ENCODE results near the gene HDAC1. TPM values are rescaled to one million over a fixed set of nuclear protein-coding genes. Genes with fewer than 3 reads are reported as not detected.

Gene HDAC1
- total and polyA plus RNA-seq, 2 of the 13 experiments (the other 11 are each of a cell fraction or from before 2014, with no cell fraction given), result 93.5 to 189 TPM

DNA sequence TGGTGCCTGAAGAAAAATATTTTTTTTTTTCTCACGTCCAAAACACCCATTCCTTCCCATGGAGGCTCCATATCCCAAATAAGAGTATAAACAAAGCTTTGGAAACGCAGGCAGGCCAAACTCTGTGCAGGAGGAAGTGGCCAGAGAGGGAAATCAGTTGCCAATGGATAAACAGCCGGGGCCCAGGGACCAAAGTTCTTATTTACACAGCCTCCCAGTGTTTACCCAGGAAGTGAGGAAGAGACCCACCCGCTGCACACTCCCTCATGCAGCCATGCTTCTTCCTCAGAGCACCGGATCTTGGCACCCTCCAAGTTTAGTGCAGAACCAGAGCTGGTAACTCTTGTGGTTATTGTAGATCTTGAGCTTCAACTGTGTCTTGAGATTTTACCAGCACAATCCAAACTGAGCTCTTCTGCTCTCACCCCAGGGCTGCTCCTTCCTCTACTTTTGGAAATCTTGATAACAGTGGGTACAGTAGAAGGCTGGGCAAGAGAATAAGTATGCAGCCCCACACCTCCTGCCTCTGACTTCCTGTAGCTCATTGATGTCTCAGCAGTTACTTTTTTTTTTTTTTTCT, 29.9 kb downstream of the HDAC1 start (continued):
- peak; percentile 99 for TF ChIP-seq ETV5 (CRISPR knock-in tag; IDR thresholded peaks at IDR 0.05; ENCODE audit: borderline replicate concordance)
- TF ChIP-seq MAFK (conservative IDR thresholded peaks at IDR 0.05 in 1 of 2, IDR thresholded peaks at IDR 0.05 in 1 of 2; ENCODE audit: low read length in 2 of 2), result no peak
- no peak for TF ChIP-seq NFIB (CRISPR knock-in tag; IDR thresholded peaks at IDR 0.05; ENCODE audit: borderline replicate concordance)
- 0 out of 2 replicates have a peak, but pooled peaks have one; percentile 24 for TF ChIP-seq SIX4 (CRISPR knock-in tag; IDR thresholded peaks at IDR 0.05)
- peak; percentile 95 for TF ChIP-seq FOXK1 (CRISPR knock-in tag; IDR thresholded peaks at IDR 0.05; ENCODE audit: borderline replicate concordance, low read depth)
- TF ChIP-seq ZNF546 (CRISPR knock-in tag; conservative IDR thresholded peaks at IDR 0.05), result no peak
- no peak for TF ChIP-seq ZFP41 (CRISPR knock-in tag; IDR thresholded peaks at IDR 0.05; ENCODE audit: borderline replicate concordance)
- TF ChIP-seq DNMT1 (CRISPR knock-in tag; IDR thresholded peaks at IDR 0.05), result no peak
- no peak for TF ChIP-seq NFKB2 (CRISPR knock-in tag; IDR thresholded peaks at IDR 0.05; ENCODE audit: borderline replicate concordance)
- 0 out of 2 replicates have a peak, but pooled peaks have one; percentile 25 for TF ChIP-seq ZMAT3 (CRISPR knock-in tag; conservative IDR thresholded peaks at IDR 0.05)
- peak; percentile 92 for TF ChIP-seq SALL1 (CRISPR knock-in tag; IDR thresholded peaks at IDR 0.05)
- no peak for TF ChIP-seq SRF (IDR thresholded peaks at IDR 0.05; ENCODE audit: low read depth, low read length)
- peak; percentile 37 for TF ChIP-seq RBM22 (optimal IDR thresholded peaks at IDR 0.05; ENCODE audit: low read length)
- no peak for TF ChIP-seq SATB2 (CRISPR knock-in tag; IDR thresholded peaks at IDR 0.05)
- TF ChIP-seq KDM3A (CRISPR knock-in tag; IDR thresholded peaks at IDR 0.05; ENCODE audit: low read depth), result 0 out of 2 replicates have a peak, but pooled peaks have one; percentile 65
- TF ChIP-seq ZNF34 (CRISPR knock-in tag; IDR thresholded peaks at IDR 0.05; ENCODE audit: borderline replicate concordance), result no peak
- no peak for TF ChIP-seq IRX3 (CRISPR knock-in tag; IDR thresholded peaks at IDR 0.05; ENCODE audit: borderline replicate concordance, low read depth)
- TF ChIP-seq, protein P1, sequence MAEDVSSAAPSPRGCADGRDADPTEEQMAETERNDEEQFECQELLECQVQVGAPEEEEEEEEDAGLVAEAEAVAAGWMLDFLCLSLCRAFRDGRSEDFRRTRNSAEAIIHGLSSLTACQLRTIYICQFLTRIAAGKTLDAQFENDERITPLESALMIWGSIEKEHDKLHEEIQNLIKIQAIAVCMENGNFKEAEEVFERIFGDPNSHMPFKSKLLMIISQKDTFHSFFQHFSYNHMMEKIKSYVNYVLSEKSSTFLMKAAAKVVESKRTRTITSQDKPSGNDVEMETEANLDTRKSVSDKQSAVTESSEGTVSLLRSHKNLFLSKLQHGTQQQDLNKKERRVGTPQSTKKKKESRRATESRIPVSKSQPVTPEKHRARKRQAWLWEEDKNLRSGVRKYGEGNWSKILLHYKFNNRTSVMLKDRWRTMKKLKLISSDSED (CRISPR knock-in tag; IDR thresholded peaks at IDR 0.05), result no peak
- no peak for TF ChIP-seq NFE2 (CRISPR knock-in tag; IDR thresholded peaks at IDR 0.05)
- TF ChIP-seq ZNF263 (CRISPR knock-in tag; IDR thresholded peaks at IDR 0.05), result no peak
- TF ChIP-seq ZNF780A (CRISPR knock-in tag; IDR thresholded peaks at IDR 0.05), result no peak

Data from HepG2 (cell line).